C4-2B (cell line): ENCODE measurements around the gene NES.

Source experiments
- H3K27ac ChIP-seq: fragments of 450-650 bp; 2 replicates; pipeline ENCODE4 v1.5.1; 2017
- CTCF ChIP-seq: fragments of 450-650 bp; conservative IDR thresholded peaks from 2 replicates; pipeline ENCODE4 v1.5.1; 2017; ENCODE audit warnings: mild to moderate bottlenecking
- ZFX ChIP-seq: fragments of 450-650 bp; IDR thresholded peaks from 2 replicates; pipeline ENCODE4 v1.6.1; 2017

NES gene

GRCh38 chr1:156647351-156647750, 29.9 kb downstream of the NES start:
- TF ChIP-seq ZFX (no peak), CTCF (no peak)
- no peak overlapping the region for H3K27ac ChIP-seq

DNA sequence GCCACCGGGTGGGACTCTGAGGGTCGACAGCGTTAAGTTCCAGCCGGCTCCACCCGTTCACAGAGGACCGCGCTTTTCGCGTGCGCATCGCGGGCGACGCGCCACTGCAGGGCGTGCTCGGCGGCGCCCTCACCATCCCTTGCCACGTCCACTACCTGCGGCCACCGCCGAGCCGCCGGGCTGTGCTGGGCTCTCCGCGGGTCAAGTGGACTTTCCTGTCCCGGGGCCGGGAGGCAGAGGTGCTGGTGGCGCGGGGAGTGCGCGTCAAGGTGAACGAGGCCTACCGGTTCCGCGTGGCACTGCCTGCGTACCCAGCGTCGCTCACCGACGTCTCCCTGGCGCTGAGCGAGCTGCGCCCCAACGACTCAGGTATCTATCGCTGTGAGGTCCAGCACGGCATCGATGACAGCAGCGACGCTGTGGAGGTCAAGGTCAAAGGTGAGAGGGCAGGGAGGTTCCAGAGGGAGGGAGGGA, 30.4 kb downstream of the NES start:
- no peak for TF ChIP-seq CTCF
- no peak overlapping the region for H3K27ac ChIP-seq

- H3K27ac ChIP-seq: no peak overlapping the region
- no peak for TF ChIP-seq CTCF
- no peak for TF ChIP-seq ZFX
Observed at GRCh38 chr1:156645666-156646065, 31.5 kb downstream of the NES start.

DNA sequence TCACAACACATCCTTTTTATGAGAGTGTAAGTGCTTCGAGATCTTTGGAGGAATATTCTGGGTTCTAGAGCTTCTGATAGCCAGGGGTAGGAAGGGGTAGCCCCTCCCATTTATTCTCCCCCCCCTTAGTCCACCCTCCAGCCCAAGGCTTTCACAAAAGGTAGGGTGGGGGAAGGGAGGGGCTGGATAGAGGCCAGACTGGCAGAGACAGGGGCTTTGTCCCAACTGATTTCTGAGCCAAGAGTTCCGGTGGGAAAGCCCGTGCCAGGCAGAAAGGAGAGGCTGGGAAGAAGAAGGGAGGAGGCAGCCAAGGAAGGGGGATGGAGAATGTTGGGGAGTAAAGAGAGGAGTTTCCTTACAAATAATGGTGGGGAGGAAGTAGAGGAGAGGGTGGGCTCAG, 32.2 kb downstream of the NES start:
- no peak for TF ChIP-seq ZFX
- TF ChIP-seq CTCF: no peak
- H3K27ac ChIP-seq: no peak overlapping the region

- no peak overlapping the region for H3K27ac ChIP-seq
- TF ChIP-seq ZFX (no peak), CTCF (no peak)
Observed at GRCh38 chr1:156644640-156645039, 32.6 kb downstream of the NES start.

- no peak for TF ChIP-seq ZFX
- no peak overlapping the region for H3K27ac ChIP-seq
Observed at GRCh38 chr1:156644146-156644545, 33.1 kb downstream of the NES start.

DNA sequence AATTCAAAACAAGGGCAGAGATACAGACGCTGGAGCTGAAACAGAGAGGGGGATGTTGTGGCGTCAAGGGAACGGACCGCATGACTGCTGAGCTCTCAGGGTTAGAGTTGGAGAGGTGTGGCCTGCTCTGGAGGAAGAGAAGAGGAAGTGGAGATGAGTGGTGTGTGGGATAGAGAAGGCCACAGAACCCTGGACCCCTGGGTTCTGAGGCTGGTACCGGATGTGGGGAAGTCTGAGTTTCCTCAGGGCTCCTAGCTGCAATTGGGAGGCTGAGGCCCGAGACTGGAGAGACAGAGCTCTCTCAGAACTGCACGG, 33.5 kb downstream of the NES start:
- no peak for TF ChIP-seq ZFX
- no peak for TF ChIP-seq CTCF
- H3K27ac ChIP-seq: no peak overlapping the region

GRCh38 chr1:156643049-156643777, 34.0 kb downstream of the NES start:
- H3K27ac ChIP-seq: no peak overlapping the region
- TF ChIP-seq ZFX (no peak), CTCF (no peak)
